ENCODE data around the gene FURIN. TPM values are rescaled to one million over a fixed set of nuclear protein-coding genes. Genes with fewer than 3 reads are reported as not detected.
"Not testable (repeated sequence)": the region's sequence is repeated elsewhere in the genome, so short reads cannot be mapped to it uniquely, and the experiment has no call there.

The FURIN gene
- total RNA-seq, 1 donor = 66.7 TPM

- Histone ChIP-seq H3K4me3 (ENCODE audit: low read length) (no peak overlapping the region), H3K27me3 (ENCODE audit: insufficient read depth, low read length) (no peaks in the 10 kb centered on the region), H3K4me1 (ENCODE audit: insufficient read depth, low read length) (peaks cover 69% of the 10 kb centered on the region), H3K9me3 (ENCODE audit: low read depth, low read length) (no peaks in the 10 kb centered on the region)
Observed at GRCh38 chr15:90837094-90837493, 31.3 kb upstream of the FURIN start.

- Histone ChIP-seq H3K9me3 (ENCODE audit: low read depth, low read length) (no peaks in the 10 kb centered on the region), H3K27me3 (ENCODE audit: insufficient read depth, low read length) (no peaks in the 10 kb centered on the region), H3K4me3 (ENCODE audit: low read length) (no peak overlapping the region), H3K4me1 (ENCODE audit: insufficient read depth, low read length) (peaks cover 66% of the 10 kb centered on the region)
Observed at GRCh38 chr15:90838139-90838538, 30.2 kb upstream of the FURIN start.

- Histone ChIP-seq H3K4me3 (ENCODE audit: low read length) (no peak overlapping the region), H3K4me1 (ENCODE audit: insufficient read depth, low read length) (peaks cover 70% of the 10 kb centered on the region), H3K9me3 (ENCODE audit: low read depth, low read length) (no peaks in the 10 kb centered on the region), H3K27me3 (ENCODE audit: insufficient read depth, low read length) (no peaks in the 10 kb centered on the region)
Observed at GRCh38 chr15:90838544-90838943, 29.8 kb upstream of the FURIN start.

GRCh38 chr15:90839187-90840071, 29.0 kb upstream of the FURIN start:
- peak overlapping the region; percentile 30 for H3K4me3 ChIP-seq (ENCODE audit: low read length)
- peaks cover 79% of the 10 kb centered on the region for H3K4me1 ChIP-seq (ENCODE audit: insufficient read depth, low read length)
- H3K27me3 ChIP-seq (ENCODE audit: insufficient read depth, low read length) = no peaks in the 10 kb centered on the region
- no peaks in the 10 kb centered on the region for H3K9me3 ChIP-seq (ENCODE audit: low read depth, low read length)

- Histone ChIP-seq H3K4me3 (ENCODE audit: low read length) (peak overlapping the region; percentile 30), H3K9me3 (ENCODE audit: low read depth, low read length) (no peaks in the 10 kb centered on the region), H3K4me1 (ENCODE audit: insufficient read depth, low read length) (peaks cover 79% of the 10 kb centered on the region), H3K27me3 (ENCODE audit: insufficient read depth, low read length) (no peaks in the 10 kb centered on the region)
Observed at GRCh38 chr15:90840157-90840855, 28.1 kb upstream of the FURIN start.

GRCh38 chr15:90840954-90841353, 27.4 kb upstream of the FURIN start:
- H3K9me3 ChIP-seq (ENCODE audit: low read depth, low read length) = no peaks in the 10 kb centered on the region
- peaks cover 79% of the 10 kb centered on the region for H3K4me1 ChIP-seq (ENCODE audit: insufficient read depth, low read length)
- no peak overlapping the region for H3K4me3 ChIP-seq (ENCODE audit: low read length)
- H3K27me3 ChIP-seq (ENCODE audit: insufficient read depth, low read length) = no peaks in the 10 kb centered on the region

- Histone ChIP-seq H3K4me1 (ENCODE audit: insufficient read depth, low read length) (peaks cover 45% of the 10 kb centered on the region), H3K9me3 (ENCODE audit: low read depth, low read length) (no peaks in the 10 kb centered on the region), H3K27me3 (ENCODE audit: insufficient read depth, low read length) (no peaks in the 10 kb centered on the region), H3K4me3 (ENCODE audit: low read length) (no peak overlapping the region)
Observed at GRCh38 chr15:90844696-90845095, 23.7 kb upstream of the FURIN start.

GRCh38 chr15:90845201-90845949, 23.0 kb upstream of the FURIN start:
- no peak overlapping the region for H3K4me3 ChIP-seq (ENCODE audit: low read length)
- H3K4me1 ChIP-seq (ENCODE audit: insufficient read depth, low read length) = peaks cover 38% of the 10 kb centered on the region
- no peaks in the 10 kb centered on the region for H3K9me3 ChIP-seq (ENCODE audit: low read depth, low read length)
- H3K27me3 ChIP-seq (ENCODE audit: insufficient read depth, low read length) = no peaks in the 10 kb centered on the region

- H3K27me3 ChIP-seq (ENCODE audit: insufficient read depth, low read length); H3K4me3 ChIP-seq (ENCODE audit: low read length); H3K9me3 ChIP-seq (ENCODE audit: low read depth, low read length): not testable (repeated sequence)
- H3K4me1 ChIP-seq (ENCODE audit: insufficient read depth, low read length) = peaks cover 56% of the 10 kb centered on the region
Observed at GRCh38 chr15:90849424-90849823, 19.0 kb upstream of the FURIN start.

- Histone ChIP-seq H3K27me3 (ENCODE audit: insufficient read depth, low read length) (no peaks in the 10 kb centered on the region), H3K4me1 (ENCODE audit: insufficient read depth, low read length) (peaks cover 51% of the 10 kb centered on the region), H3K4me3 (ENCODE audit: low read length) (no peak overlapping the region), H3K9me3 (ENCODE audit: low read depth, low read length) (no peaks in the 10 kb centered on the region)
Observed at GRCh38 chr15:90851114-90851513, 17.3 kb upstream of the FURIN start.

- H3K9me3 ChIP-seq (ENCODE audit: low read depth, low read length) = no peaks in the 10 kb centered on the region
- H3K4me3 ChIP-seq (ENCODE audit: low read length) = no peak overlapping the region
- peaks cover 58% of the 10 kb centered on the region for H3K4me1 ChIP-seq (ENCODE audit: insufficient read depth, low read length)
- H3K27me3 ChIP-seq (ENCODE audit: insufficient read depth, low read length) = no peaks in the 10 kb centered on the region
Observed at GRCh38 chr15:90851940-90852339, 16.4 kb upstream of the FURIN start.

GRCh38 chr15:90855139-90855538, 13.2 kb upstream of the FURIN start:
- no peaks in the 10 kb centered on the region for H3K9me3 ChIP-seq (ENCODE audit: low read depth, low read length)
- H3K4me3 ChIP-seq (ENCODE audit: low read length) = no peak overlapping the region
- peaks cover 81% of the 10 kb centered on the region for H3K4me1 ChIP-seq (ENCODE audit: insufficient read depth, low read length)
- H3K27me3 ChIP-seq (ENCODE audit: insufficient read depth, low read length) = no peaks in the 10 kb centered on the region

- Histone ChIP-seq H3K4me1 (ENCODE audit: insufficient read depth, low read length) (peaks cover 80% of the 10 kb centered on the region), H3K9me3 (ENCODE audit: low read depth, low read length) (no peaks in the 10 kb centered on the region), H3K27me3 (ENCODE audit: insufficient read depth, low read length) (no peaks in the 10 kb centered on the region), H3K4me3 (ENCODE audit: low read length) (no peak overlapping the region)
Observed at GRCh38 chr15:90857337-90857736, 11.1 kb upstream of the FURIN start.

GRCh38 chr15:90857883-90858443, 10.4 kb upstream of the FURIN start:
- Histone ChIP-seq H3K27me3 (ENCODE audit: insufficient read depth, low read length) (no peaks in the 10 kb centered on the region), H3K4me1 (ENCODE audit: insufficient read depth, low read length) (peaks cover 80% of the 10 kb centered on the region), H3K9me3 (ENCODE audit: low read depth, low read length) (no peaks in the 10 kb centered on the region), H3K4me3 (ENCODE audit: low read length) (no peak overlapping the region)

Measured in mononuclear cell (primary cell).